Measurements from ENCODE around the gene SH3BP4. TPM values are rescaled to one million over a fixed set of nuclear protein-coding genes. Genes with fewer than 3 reads are reported as not detected.

SH3BP4 gene
- total and polyA plus RNA-seq, 10 of the 15 experiments (the other 5 are each of a cell fraction or from before 2014, with no cell fraction given), result 0.03 to 0.36 TPM; not detected in 8

- TF ChIP-seq CEBPZ (IDR thresholded peaks at IDR 0.05; ENCODE audit: low read depth, low read length) (no peak), NKRF (conservative IDR thresholded peaks at IDR 0.05) (no peak)
Observed at GRCh38 chr2:235000426-235001236, 48.8 kb downstream of the SH3BP4 start (continued).

- intact Hi-C loops (cut with micrococcal nuclease; ENCODE audit: unreplicated experiment), result no loop called here
- Histone ChIP-seq H3K36me3 (ENCODE audit: control insufficient read depth in 2 of 2, insufficient read depth in 2 of 2, low read length in 1 of 2) (no peaks in the 10 kb centered on the region), H3K27me3 (replicated peaks in 1 of 2; ENCODE audit: control insufficient read depth in 2 of 2, insufficient read depth in 2 of 2, low read length in 1 of 2) (no peaks in the 10 kb centered on the region), H3K4me2 (ENCODE audit: control insufficient read depth, insufficient read depth) (no peak overlapping the region), H2AFZ (ENCODE audit: control insufficient read depth, low read depth, low read length) (no peak overlapping the region), H3K9ac (ENCODE audit: control insufficient read depth, insufficient read depth, low read length) (no peak overlapping the region), H4K20me1 (ENCODE audit: control insufficient read depth, insufficient read depth) (no peaks in the 10 kb centered on the region), H3K27ac (ENCODE audit: control insufficient read depth, insufficient read depth) (no peak overlapping the region), H3K4me1 (ENCODE audit: control insufficient read depth, insufficient read depth, low read length) (no peaks in the 10 kb centered on the region), H3K4me3 (no peak overlapping the region), H3K79me2 (ENCODE audit: control insufficient read depth, insufficient read depth, low read length) (no peaks in the 10 kb centered on the region), H3K9me3 (replicated peaks; ENCODE audit: control insufficient read depth, insufficient read depth, low read length) (no peaks in the 10 kb centered on the region)
- ChIA-PET RAD21 (ENCODE audit: unreplicated experiment) (no interaction called here), SMC1A (ENCODE audit: uncharacterized antibody, unreplicated experiment) (no interaction called here), POLR2A (no interaction called here), CTCF (interaction anchor here (0.5 kb wide), 1 partner anchor 745 kb away, joined by 3 read pairs; no protein-coding TSS in a partner anchor)
- BruUV-seq (replicated peaks), result no TSS peak
- FAIRE-seq (no peak), ATAC-seq (no peak), DNase-seq (ENCODE audit: low read depth, low spot score) (no peak)
- whole genome bisulfite sequencing (ENCODE audit: insufficient coverage, insufficient replicate concordance, low lambda C conversion rate, missing lambda C conversion rate), result 37% methylated on average over 25 of the region's 25 CpGs
- in situ Hi-C loops (cut with MboI), result no loop called here
- TF ChIP-seq USF1 (IDR thresholded peaks at IDR 0.05; ENCODE audit: borderline replicate concordance, extremely low read length, insufficient read depth, low read depth, low read length), result no peak
- TF ChIP-seq ZNF217 (IDR thresholded peaks at IDR 0.05), result no peak
- TF ChIP-seq KAT2A (conservative IDR thresholded peaks at IDR 0.05; ENCODE audit: control insufficient read depth, low read depth, low read length), result no peak
- TF ChIP-seq FOS (IDR thresholded peaks at IDR 0.05; ENCODE audit: borderline replicate concordance, extremely low read depth, insufficient read length), result no peak
- no peak for TF ChIP-seq MTA2 (IDR thresholded peaks at IDR 0.05; ENCODE audit: low read depth)
- TF ChIP-seq EGR1 (IDR thresholded peaks at IDR 0.05; ENCODE audit: borderline replicate concordance in 1 of 2, low read depth in 2 of 2, low read length in 2 of 2), result no peak
- no peak for TF ChIP-seq STAT1 (conservative IDR thresholded peaks at IDR 0.05)
- TF ChIP-seq FOXK2 (IDR thresholded peaks at IDR 0.05), result no peak
- no peak for TF ChIP-seq NKRF (conservative IDR thresholded peaks at IDR 0.05)
Observed at GRCh38 chr2:235001237-235002133, 49.7 kb downstream of the SH3BP4 start.

Measured in GM12878 (cell line).